GM23338 (cell line): ENCODE results near the gene RAB11FIP3. TPM values are rescaled to one million over a fixed set of nuclear protein-coding genes. Genes with fewer than 3 reads are reported as not detected.

ENCODE experiments used
- ATAC-seq: fragments of 200-7000 bp; cut with Tn5 transposase; 3 replicates; pipeline ENCODE4 v1.9.1; 2020
- DNase-seq: peaks from one replicate; pipeline ENCODE4 v3.0.0-alpha.2; 2015; ENCODE audit warnings: low spot score
- H2AFZ ChIP-seq: fragments of 200-600 bp; sonication (generic); 2 replicates; pipeline ENCODE4 v1.8.0; 2016; ENCODE audit warnings: antibody characterized with exemption, mild to moderate bottlenecking, moderate library complexity
- H3F3A ChIP-seq: fragments of 200-600 bp; sonication (generic); replicated peaks from 2 replicates; pipeline ENCODE4 v1.8.0; 2017; ENCODE audit warnings: antibody characterized with exemption, mixed run types, low read depth
- H3K27ac ChIP-seq: fragments of 200-600 bp; sonication (generic); 2 replicates; pipeline ENCODE4 v1.6.1; 2016; ENCODE audit warnings: low read depth
- H3K27me3 ChIP-seq: fragments of 200-600 bp; sonication (generic); 2 replicates; pipeline ENCODE4 v1.8.0; 2016; ENCODE audit warnings: mild to moderate bottlenecking, mixed run types, moderate library complexity; ENCODE audit not compliant: insufficient read depth
- H3K36me3 ChIP-seq: fragments of 200-600 bp; sonication (generic); 2 replicates; pipeline ENCODE4 v1.8.0; 2016; ENCODE audit warnings: mild to moderate bottlenecking; ENCODE audit not compliant: insufficient read depth
- H3K4me1 ChIP-seq: fragments of 200-600 bp; sonication (generic); 2 replicates; pipeline ENCODE4 v1.8.0; 2016; ENCODE audit warnings: mild to moderate bottlenecking, moderate library complexity; ENCODE audit not compliant: insufficient read depth
- H3K4me2 ChIP-seq: fragments of 200-600 bp; sonication (generic); 2 replicates; pipeline ENCODE4 v1.7.1; 2017; ENCODE audit warnings: mixed run types
- H3K4me3 ChIP-seq: fragments of 200-600 bp; sonication (generic); 2 replicates; pipeline ENCODE4 v1.6.1; 2016; ENCODE audit warnings: mixed run types
- H3K79me2 ChIP-seq: fragments of 200-600 bp; sonication (generic); replicated peaks from 2 replicates; pipeline ENCODE4 v1.8.0; 2017; ENCODE audit warnings: mild to moderate bottlenecking; ENCODE audit not compliant: insufficient read depth
- H3K9me2 ChIP-seq: fragments of 200-600 bp; sonication (generic); 2 replicates; pipeline ENCODE4 v1.8.0; 2017; ENCODE audit not compliant: insufficient read depth
- H4K20me1 ChIP-seq: fragments of 200-600 bp; sonication (generic); replicated peaks from 2 replicates; pipeline ENCODE4 v1.8.0; 2017; ENCODE audit warnings: mild to moderate bottlenecking; ENCODE audit not compliant: insufficient read depth
- H3K27ac Mint-ChIP-seq: 2 replicates; pipeline ENCODE4 v1.8.0; 2020; ENCODE audit warnings: inconsistent platforms, mild to moderate bottlenecking, moderate library complexity, mixed read lengths
- H3K27me3 Mint-ChIP-seq: 3 replicates; pipeline ENCODE4 v1.8.0; 2022; ENCODE audit warnings: low read depth, mild to moderate bottlenecking, moderate library complexity, mixed read lengths, inconsistent platforms; ENCODE audit not compliant: insufficient read depth, poor library complexity
- H3K36me3 Mint-ChIP-seq: 3 replicates; pipeline ENCODE4 v1.8.0; 2021; ENCODE audit warnings: low read depth, mild to moderate bottlenecking, inconsistent platforms, moderate library complexity, mixed read lengths
- H3K4me1 Mint-ChIP-seq: 3 replicates; pipeline ENCODE4 v1.8.0; 2020; ENCODE audit warnings: mild to moderate bottlenecking, inconsistent platforms, mixed read lengths
- H3K4me3 Mint-ChIP-seq: 3 replicates; pipeline ENCODE4 v1.8.0; 2021; ENCODE audit warnings: moderate library complexity, mild to moderate bottlenecking, inconsistent platforms, mixed read lengths
- H3K9me3 Mint-ChIP-seq: 3 replicates; pipeline ENCODE4 v1.8.0; 2020; ENCODE audit warnings: moderate library complexity, mild to moderate bottlenecking, inconsistent platforms, mixed read lengths
- CREB1 ChIP-seq: fragments of 250-450 bp; sonication (Bioruptor Pico); IDR thresholded peaks from 2 replicates; pipeline ENCODE4 v1.5.0; 2020; ENCODE audit warnings: low read depth, mild to moderate bottlenecking, moderate library complexity
- CTCF ChIP-seq, 2 experiments: fragments of 200-600 bp in 1 of 2; sonication (generic) in 1 of 2; conservative IDR thresholded peaks; 2 replicates each; pipeline versions ENCODE4 v1.5.1 to v1.6.1; 2016 to 2017; ENCODE audit warnings: antibody characterized with exemption in 2 of 2, low read depth in 2 of 2, mild to moderate bottlenecking in 2 of 2, moderate library complexity in 1 of 2
- ETS1 ChIP-seq: IDR thresholded peaks from 2 replicates; pipeline ENCODE4 v1.6.1; 2016; ENCODE audit warnings: antibody characterized with exemption
- EZH2 ChIP-seq: fragments of 200-600 bp; sonication (generic); IDR thresholded peaks from one replicate; pipeline ENCODE4 v1.8.0; 2017; ENCODE audit warnings: antibody characterized with exemption, mild to moderate bottlenecking, low read depth; ENCODE audit not compliant: unreplicated experiment
- EZH2phosphoT487 ChIP-seq: fragments of 200-600 bp; sonication (generic); IDR thresholded peaks from one replicate; pipeline ENCODE4 v1.8.1; 2018; ENCODE audit warnings: antibody characterized with exemption; ENCODE audit not compliant: unreplicated experiment
- JUNB ChIP-seq: IDR thresholded peaks from one replicate; pipeline ENCODE4 v1.6.1; 2016; ENCODE audit warnings: antibody characterized with exemption; ENCODE audit not compliant: unreplicated experiment
- NANOG ChIP-seq: IDR thresholded peaks from 2 replicates; pipeline ENCODE4 v1.6.1; 2016; ENCODE audit warnings: antibody characterized with exemption, borderline replicate concordance
- POLR2AphosphoS5 ChIP-seq: IDR thresholded peaks from 2 replicates; pipeline ENCODE4 v1.6.1; 2016; ENCODE audit warnings: antibody characterized with exemption, low read depth
- REST ChIP-seq: IDR thresholded peaks from one replicate; pipeline ENCODE4 v1.6.1; 2018; ENCODE audit warnings: antibody characterized with exemption; ENCODE audit not compliant: unreplicated experiment
- STAT1 ChIP-seq: IDR thresholded peaks from one replicate; pipeline ENCODE4 v1.6.1; 2016; ENCODE audit warnings: antibody characterized with exemption; ENCODE audit not compliant: unreplicated experiment
- ZNF114 ChIP-seq: fragments of 250-450 bp; sonication (Bioruptor Pico); IDR thresholded peaks from 2 replicates; pipeline ENCODE4 v1.5.0; 2020; ENCODE audit warnings: mild to moderate bottlenecking, moderate library complexity
- ZNF331 ChIP-seq: fragments of 250-450 bp; sonication (Bioruptor Pico); IDR thresholded peaks from 2 replicates; pipeline ENCODE4 v1.5.0; 2020; ENCODE audit warnings: low read depth, mild to moderate bottlenecking, moderate library complexity
- ZNF462 ChIP-seq: fragments of 250-450 bp; sonication (Bioruptor Pico); IDR thresholded peaks from 2 replicates; pipeline ENCODE4 v1.5.0; 2020; ENCODE audit warnings: mild to moderate bottlenecking, moderate library complexity
- polyA plus RNA-seq: library from polyadenylated mRNA; unstranded; fragments of >200 nt; fragmentation: Nextera tagmentation; extraction: Ambion mirVana; gene quantifications from 2 replicates; pipeline ENCODE4 v1.2.1, GENCODE V29; 2016
- total RNA-seq: library from RNA; depleted of rRNA; stranded (reverse); fragments of >200 nt; shearing (Covaris generic); gene quantifications from 2 replicates; pipeline ENCODE4 v1.2.3, GENCODE V29; 2014

Gene RAB11FIP3
- total and polyA plus RNA-seq, 2 experiments from 2014 or later, result 3.2 to 29.2 TPM

GRCh38 chr16:525520-526180, 100.2 kb downstream of the RAB11FIP3 start:
- Histone ChIP-seq H3F3A (0 out of 2 replicates have a peak, but pooled peaks cover 8% of the 10 kb centered on the region), H3K36me3 (no peaks in the 10 kb centered on the region), H2AFZ (no peak overlapping the region), H3K27me3 (no peaks in the 10 kb centered on the region), H3K4me2 (peak overlapping the region; percentile 97), H3K4me1 (peaks cover 6% of the 10 kb centered on the region; the same call in 1 of the 2 replicates), H3K27ac (no peak overlapping the region), H3K79me2 (peaks cover 31% of the 10 kb centered on the region), H3K4me3 (peak overlapping the region; percentile 90), H3K9me2 (no peaks in the 10 kb centered on the region), H4K20me1 (peaks cover 22% of the 10 kb centered on the region)
- Mint-ChIP-seq H3K4me1 (peaks cover 22% of the 10 kb centered on the region), H3K27ac (no peak overlapping the region), H3K27me3 (peaks cover 15% of the 10 kb centered on the region), H3K9me3 (no peaks in the 10 kb centered on the region; the same call in 2 of the 3 replicates), H3K4me3 (peak overlapping the region; percentile 86), H3K36me3 (peaks cover 5% of the 10 kb centered on the region; the same call in 2 of the 3 replicates)
- TF ChIP-seq CREB1 (CRISPR knock-in tag) (no peak), NANOG (no peak), REST (no peak), EZH2 (no peak), STAT1 (no peak), ZNF462 (CRISPR knock-in tag) (no peak), EZH2phosphoT487 (no peak), JUNB (no peak), ETS1 (no peak), ZNF331 (CRISPR knock-in tag) (no peak), POLR2AphosphoS5 (no peak; the same call in 1 of the 2 replicates), ZNF114 (CRISPR knock-in tag) (no peak), CTCF (conservative IDR thresholded peaks at IDR 0.05; ENCODE audit: low read depth in 2 of 2) (no peak)
- no peak for ATAC-seq
- DNase-seq, result no peak
